NCI-H526 treated with DMSO at 0.1 percent for 48 hours (cell line): ENCODE results near the gene NEK6.

Source experiments
- DNase-seq: peaks from one replicate; lab custom pipeline; 2025; lab: John Stamatoyannopoulos, UW

The NEK6 gene

GRCh38 chr9:124257844-124258606, at the start of gene NEK6:
Gene NEK6, plus strand, starts transcription at chr9:124257949. Its CDS starts 44,016 bp downstream, at chr9:124301965.
- DNase-seq, result no peak

GRCh38 chr9:124208571-124208970, 49.2 kb upstream of the NEK6 start:
- DNase-seq, result no peak

- no peak for DNase-seq
Observed at GRCh38 chr9:124209279-124209678, 48.5 kb upstream of the NEK6 start.

GRCh38 chr9:124209774-124210173, 48.0 kb upstream of the NEK6 start:
- DNase-seq, result no peak

GRCh38 chr9:124210697-124211096, 47.1 kb upstream of the NEK6 start:
- no peak for DNase-seq

GRCh38 chr9:124212381-124213050, 45.2 kb upstream of the NEK6 start:
- DNase-seq, result no peak

- no peak for DNase-seq
Observed at GRCh38 chr9:124213396-124213795, 44.4 kb upstream of the NEK6 start.

- no peak for DNase-seq
Observed at GRCh38 chr9:124214116-124214515, 43.6 kb upstream of the NEK6 start.

GRCh38 chr9:124214596-124215367, 43.0 kb upstream of the NEK6 start:
- no peak for DNase-seq

GRCh38 chr9:124215368-124215910, 42.3 kb upstream of the NEK6 start:
- DNase-seq, result no peak

GRCh38 chr9:124215956-124216355, 41.8 kb upstream of the NEK6 start:
- no peak for DNase-seq

- DNase-seq, result no peak
Observed at GRCh38 chr9:124216474-124217176, 41.1 kb upstream of the NEK6 start.

- DNase-seq, result no peak
Observed at GRCh38 chr9:124217836-124218437, 39.8 kb upstream of the NEK6 start.

- no peak for DNase-seq
Observed at GRCh38 chr9:124218438-124218982, 39.2 kb upstream of the NEK6 start.

- no peak for DNase-seq
Observed at GRCh38 chr9:124218987-124219461, 38.7 kb upstream of the NEK6 start.

GRCh38 chr9:124220946-124221451, 36.8 kb upstream of the NEK6 start:
- no peak for DNase-seq

GRCh38 chr9:124221676-124222075, 36.1 kb upstream of the NEK6 start:
- no peak for DNase-seq

- no peak for DNase-seq
Observed at GRCh38 chr9:124222109-124222508, 35.6 kb upstream of the NEK6 start.

GRCh38 chr9:124222918-124223720, 34.6 kb upstream of the NEK6 start:
- DNase-seq, result no peak

- no peak for DNase-seq
Observed at GRCh38 chr9:124225945-124226344, 31.8 kb upstream of the NEK6 start.
